SH-SY5Y (cell line): ENCODE measurements around the gene CLTA.

Source experiments
- GATA2 ChIP-seq: IDR thresholded peaks from 2 replicates; pipeline ENCODE4 v1.6.1; 2011; ENCODE audit warnings: mild to moderate bottlenecking, low read depth, low read length
- GATA3 ChIP-seq: IDR thresholded peaks from 2 replicates; pipeline ENCODE4 v1.6.1; 2011; ENCODE audit warnings: low read depth, mild to moderate bottlenecking, low read length, moderate library complexity

GRCh38 chr9:36156116-36156515 lies 34.6 kb upstream of the CLTA start:
- TF ChIP-seq GATA2 (no peak), GATA3 (no peak)
